ENCODE data around the gene TMEM248.

DNA sequence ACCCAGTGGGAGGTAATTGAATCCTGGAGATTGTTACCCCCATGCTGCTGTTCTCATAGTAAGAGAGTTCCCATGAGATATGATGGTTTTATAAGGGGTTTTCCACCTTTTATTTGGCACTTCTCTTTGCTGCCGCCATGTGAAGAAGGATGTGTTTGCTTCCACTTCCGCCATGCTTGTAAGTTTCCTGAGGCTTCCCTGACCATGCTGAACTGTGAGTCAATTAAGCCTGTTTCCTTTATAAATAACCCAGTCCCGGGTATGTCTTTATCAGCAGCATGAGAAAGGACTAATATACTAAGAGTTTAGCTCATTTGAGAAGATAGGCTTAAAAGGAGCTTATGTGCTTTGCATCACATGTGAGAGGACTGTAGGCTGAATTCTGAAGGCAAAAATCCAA is 29.3 kb downstream of the TMEM248 start:
- TF ChIP-seq, protein P1, sequence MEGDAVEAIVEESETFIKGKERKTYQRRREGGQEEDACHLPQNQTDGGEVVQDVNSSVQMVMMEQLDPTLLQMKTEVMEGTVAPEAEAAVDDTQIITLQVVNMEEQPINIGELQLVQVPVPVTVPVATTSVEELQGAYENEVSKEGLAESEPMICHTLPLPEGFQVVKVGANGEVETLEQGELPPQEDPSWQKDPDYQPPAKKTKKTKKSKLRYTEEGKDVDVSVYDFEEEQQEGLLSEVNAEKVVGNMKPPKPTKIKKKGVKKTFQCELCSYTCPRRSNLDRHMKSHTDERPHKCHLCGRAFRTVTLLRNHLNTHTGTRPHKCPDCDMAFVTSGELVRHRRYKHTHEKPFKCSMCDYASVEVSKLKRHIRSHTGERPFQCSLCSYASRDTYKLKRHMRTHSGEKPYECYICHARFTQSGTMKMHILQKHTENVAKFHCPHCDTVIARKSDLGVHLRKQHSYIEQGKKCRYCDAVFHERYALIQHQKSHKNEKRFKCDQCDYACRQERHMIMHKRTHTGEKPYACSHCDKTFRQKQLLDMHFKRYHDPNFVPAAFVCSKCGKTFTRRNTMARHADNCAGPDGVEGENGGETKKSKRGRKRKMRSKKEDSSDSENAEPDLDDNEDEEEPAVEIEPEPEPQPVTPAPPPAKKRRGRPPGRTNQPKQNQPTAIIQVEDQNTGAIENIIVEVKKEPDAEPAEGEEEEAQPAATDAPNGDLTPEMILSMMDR (IDR thresholded peaks at IDR 0.05) = no peak
- TF ChIP-seq POLR2A (IDR thresholded peaks at IDR 0.05) = no peak
